GM18861 (cell line): ENCODE measurements around the gene MYO5C.
A peak's percentile ranks its signal among the peaks of the same experiment; 100 is the strongest.

ENCODE experiments used
- ATAC-seq: cut with Tn5 transposase; IDR thresholded peaks from one replicate; pipeline ENCODE4 v1.9.1; 2021; ENCODE audit not compliant: unreplicated experiment

MYO5C gene

GRCh38 chr15:52214553-52214952 is 81.1 kb downstream of the MYO5C start:
- no peak for ATAC-seq

GRCh38 chr15:52213206-52213605 is 82.4 kb downstream of the MYO5C start:
- ATAC-seq: no peak

GRCh38 chr15:52208306-52208946 is 87.2 kb downstream of the MYO5C start:
- ATAC-seq: peak; percentile 68

- ATAC-seq: no peak
These were observed 88.4 kb downstream of the MYO5C start for GRCh38 chr15:52207191-52207590.

GRCh38 chr15:52206446-52206845 is 89.2 kb downstream of the MYO5C start:
- ATAC-seq: no peak

GRCh38 chr15:52204657-52205056 is 90.9 kb downstream of the MYO5C start:
- no peak for ATAC-seq

- no peak for ATAC-seq
These were observed 94.7 kb downstream of the MYO5C start for GRCh38 chr15:52200831-52201365.

- no peak for ATAC-seq
These were observed 96.3 kb downstream of the MYO5C start for GRCh38 chr15:52199271-52199670.

GRCh38 chr15:52196891-52197290 is 98.7 kb downstream of the MYO5C start:
- ATAC-seq: no peak

GRCh38 chr15:52193791-52194190 is 101.8 kb downstream of the MYO5C start:
- no peak for ATAC-seq

GRCh38 chr15:52193321-52193720 is 102.3 kb downstream of the MYO5C start:
- ATAC-seq: no peak

GRCh38 chr15:52191207-52191606 is 104.4 kb downstream of the MYO5C start, which contains the start of gene GNB5:
Gene GNB5 (minus strand): TSS chr15:52191392. CDS start chr15:52184676, 6,716 bp downstream.
- no peak for ATAC-seq

GRCh38 chr15:52186651-52187486 is 108.7 kb downstream of the MYO5C start:
- no peak for ATAC-seq

GRCh38 chr15:52185151-52185561 is 110.4 kb downstream of the MYO5C start:
- ATAC-seq: no peak

GRCh38 chr15:52184721-52185120 is 110.9 kb downstream of the MYO5C start:
- no peak for ATAC-seq

GRCh38 chr15:52183562-52184173 is 111.9 kb downstream of the MYO5C start:
- no peak for ATAC-seq

GRCh38 chr15:52181938-52182780 is 113.4 kb downstream of the MYO5C start:
- no peak for ATAC-seq

- ATAC-seq: no peak
These were observed 114.7 kb downstream of the MYO5C start for GRCh38 chr15:52180851-52181450.

GRCh38 chr15:52180196-52180835 is 115.3 kb downstream of the MYO5C start:
- ATAC-seq: peak; percentile 19
